C4-2B (cell line): ENCODE results near the gene PFDN1.

Source experiments
- H3K27ac ChIP-seq: fragments of 450-650 bp; 2 replicates; pipeline ENCODE4 v1.5.1; 2017
- CTCF ChIP-seq: fragments of 450-650 bp; conservative IDR thresholded peaks from 2 replicates; pipeline ENCODE4 v1.5.1; 2017; ENCODE audit warnings: mild to moderate bottlenecking
- ZFX ChIP-seq: fragments of 450-650 bp; IDR thresholded peaks from 2 replicates; pipeline ENCODE4 v1.6.1; 2017

The PFDN1 gene

GRCh38 chr5:140282266-140282665 is 20.6 kb downstream of the PFDN1 start:
- TF ChIP-seq ZFX (no peak), CTCF (no peak)
- H3K27ac ChIP-seq, result no peak overlapping the region

- H3K27ac ChIP-seq, result no peak overlapping the region
- no peak for TF ChIP-seq CTCF
- no peak for TF ChIP-seq ZFX
Observed at GRCh38 chr5:140275837-140276236, 27.1 kb downstream of the PFDN1 start.

DNA sequence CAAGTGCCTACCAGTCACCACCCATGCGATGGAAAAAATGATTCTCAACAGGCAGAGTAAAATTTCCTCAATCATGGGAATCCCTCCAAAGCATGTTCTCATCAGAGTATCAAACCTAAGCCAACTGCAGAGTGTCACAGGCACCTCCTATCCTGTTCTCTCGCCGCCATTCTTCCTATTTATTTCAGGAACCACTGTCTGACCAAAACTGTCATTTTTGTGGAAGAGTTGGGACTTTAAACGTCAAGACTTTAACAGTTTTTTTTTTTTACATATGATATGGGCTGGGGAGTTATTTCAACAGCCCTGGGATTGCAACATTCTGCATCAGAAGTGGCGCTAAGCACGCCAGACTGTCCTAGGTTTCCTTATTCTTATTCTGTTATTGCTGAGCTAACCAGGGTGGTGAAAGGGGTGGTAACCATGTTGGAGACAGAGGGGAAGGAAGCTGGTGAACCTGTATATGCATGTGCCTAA is 29.5 kb downstream of the PFDN1 start:
- TF ChIP-seq CTCF, result no peak
- TF ChIP-seq ZFX, result no peak
- H3K27ac ChIP-seq, result no peak overlapping the region

DNA sequence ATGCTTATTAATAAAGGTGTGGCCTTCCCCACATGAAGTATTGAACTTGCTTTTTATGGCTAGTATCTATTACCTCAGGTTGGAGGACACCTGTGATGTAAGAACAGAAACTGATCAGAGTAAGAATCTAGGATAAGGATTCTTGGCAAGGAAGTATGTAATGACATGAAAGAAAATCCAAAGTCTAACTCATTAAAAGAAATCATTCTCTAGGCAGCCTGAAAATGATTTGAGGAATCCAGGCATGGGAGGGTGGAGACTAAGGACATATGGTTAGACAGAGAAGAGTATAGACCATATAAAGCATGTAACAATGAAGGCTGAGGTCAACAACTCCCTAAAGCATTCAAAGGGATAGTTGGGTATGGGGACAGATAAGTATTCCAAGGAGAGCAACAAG is 32.9 kb downstream of the PFDN1 start:
- TF ChIP-seq CTCF, result no peak
- no peak for TF ChIP-seq ZFX
- no peak overlapping the region for H3K27ac ChIP-seq

DNA sequence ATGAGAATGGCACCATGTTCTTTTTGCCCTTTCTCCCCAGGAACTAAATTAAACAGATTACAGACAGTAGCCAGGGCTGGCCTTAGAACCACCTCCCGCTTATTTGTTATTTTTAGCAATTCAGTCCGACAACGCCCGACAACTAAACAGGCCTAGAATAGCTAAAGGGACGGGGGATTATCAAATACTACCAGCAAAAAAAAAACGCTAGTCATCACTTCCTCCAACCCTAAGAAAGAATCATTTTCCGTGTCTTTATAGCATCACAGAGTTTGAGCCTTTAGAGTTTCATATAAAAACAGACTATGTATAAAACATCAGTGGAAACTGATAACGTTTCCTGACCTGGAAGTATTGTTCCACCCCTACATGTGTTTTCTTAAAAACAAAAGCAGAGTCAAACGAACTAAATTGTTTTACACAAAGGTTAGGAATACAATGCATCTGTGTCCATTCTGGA is 35.3 kb downstream of the PFDN1 start:
- TF ChIP-seq ZFX (no peak), CTCF (no peak)

GRCh38 chr5:140267201-140267540 is 35.7 kb downstream of the PFDN1 start:
- no peak overlapping the region for H3K27ac ChIP-seq
- TF ChIP-seq CTCF (no peak), ZFX (no peak)

More for the DNA sequence above, 35.3 kb downstream of the PFDN1 start:
- H3K27ac ChIP-seq, result no peak overlapping the region

GRCh38 chr5:140266471-140267200 is 36.3 kb downstream of the PFDN1 start:
- no peak overlapping the region for H3K27ac ChIP-seq
- TF ChIP-seq ZFX, result no peak
- TF ChIP-seq CTCF, result no peak
